Stimulated activated CD8-positive, alpha-beta memory T cell treated with anti-CD3 and anti-CD28 coated beads, Interleukin-7, amount 100 ng/mL, for 24 hours (primary cell): ENCODE data around the gene ABCD1.
A peak's percentile ranks its signal among the peaks of the same experiment; 100 is the strongest.
"Not testable (repeated sequence)": the region's sequence is repeated elsewhere in the genome, so short reads cannot be mapped to it uniquely, and the experiment has no call there.

Experiments
- DNase-seq: peaks from one replicate; pipeline ENCODE4 v3.0.0-alpha.2; 2020; ENCODE audit warnings: low read depth

ABCD1 gene

GRCh38 chrX:153724252-153725038 is at the start of gene ABCD1, which contains the start of gene BCAP31:
Gene ABCD1 (plus strand): TSS chrX:153724856. CDS start chrX:153725267, 411 bp downstream.
Gene BCAP31 (minus strand): TSS chrX:153724387. CDS start chrX:153723244, 1,143 bp downstream.
- peak; percentile 70 for DNase-seq

DNA sequence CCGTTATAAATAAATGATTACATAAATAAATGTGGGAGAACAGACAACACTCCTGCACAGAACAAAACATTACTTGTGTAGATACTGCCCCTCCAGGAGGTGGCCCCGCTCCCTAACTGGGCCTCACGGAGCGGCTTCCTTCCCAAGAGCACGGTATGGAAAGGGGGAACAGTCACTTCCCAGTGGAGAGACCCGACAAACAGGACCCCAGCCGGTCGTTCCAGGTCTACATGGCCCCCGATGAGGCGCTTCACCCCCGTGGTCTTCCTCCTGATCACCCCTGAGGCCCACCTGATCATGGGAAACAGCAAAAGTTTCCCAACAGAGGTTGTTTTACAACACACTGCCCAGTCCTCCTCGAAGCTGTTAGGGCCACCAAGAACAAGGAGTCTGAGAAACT is 43.5 kb upstream of the ABCD1 start:
- DNase-seq, result no peak

DNA sequence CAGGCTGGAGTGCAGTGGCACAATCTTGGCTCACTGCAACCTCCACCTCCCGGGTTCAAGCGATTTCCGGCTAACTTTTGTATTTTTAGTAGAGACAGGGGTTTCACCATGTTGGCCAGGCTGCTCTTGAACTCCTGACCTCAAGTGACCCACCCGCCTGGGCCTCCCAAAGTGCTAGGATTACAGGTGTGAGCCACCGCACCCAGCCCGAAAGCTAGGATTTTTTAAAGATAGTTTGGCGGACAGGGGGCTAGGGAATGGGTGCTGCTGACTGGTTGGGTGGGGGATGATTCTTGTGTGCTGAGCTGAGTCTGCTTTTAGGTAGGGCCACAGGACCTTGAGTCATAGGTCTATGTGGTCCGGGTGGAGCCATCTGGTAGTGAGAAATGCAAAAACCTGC is 41.2 kb upstream of the ABCD1 start:
- DNase-seq, result not testable (repeated sequence)

- no peak for DNase-seq
Observed at GRCh38 chrX:153684467-153685155, 40.0 kb upstream of the ABCD1 start.

GRCh38 chrX:153685156-153685536 is 39.5 kb upstream of the ABCD1 start:
- no peak for DNase-seq

- no peak for DNase-seq
Observed at GRCh38 chrX:153685751-153686696, 38.6 kb upstream of the ABCD1 start.

GRCh38 chrX:153686711-153687110 is 37.9 kb upstream of the ABCD1 start:
- DNase-seq, result no peak

GRCh38 chrX:153687121-153688039 is 37.3 kb upstream of the ABCD1 start, which contains the start of gene SLC6A8:
Gene SLC6A8 (plus strand): TSS chrX:153687926. CDS start chrX:153688575, 649 bp downstream.
- DNase-seq, result no peak

DNA sequence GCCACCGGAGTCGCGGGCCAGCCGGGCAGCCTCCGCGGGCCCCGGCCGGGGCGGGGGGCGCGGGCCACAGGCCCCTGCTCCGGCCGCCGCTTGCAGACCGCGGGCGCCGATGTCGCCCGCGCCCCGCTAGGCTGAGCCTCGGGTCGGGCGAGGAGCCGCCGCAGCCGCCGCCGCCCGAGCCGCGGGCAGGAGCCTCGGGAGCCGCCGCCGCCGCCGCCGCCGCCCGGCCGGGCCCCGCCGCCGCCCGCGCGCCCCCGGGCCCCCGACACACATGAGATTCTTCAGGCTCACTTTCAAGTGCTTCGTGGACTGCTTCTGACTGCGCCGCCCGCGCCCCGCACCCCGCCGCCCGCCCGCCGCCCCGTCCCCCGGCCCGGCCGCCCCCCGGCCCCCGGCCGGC is 36.6 kb upstream of the ABCD1 start:
- no peak for DNase-seq

DNA sequence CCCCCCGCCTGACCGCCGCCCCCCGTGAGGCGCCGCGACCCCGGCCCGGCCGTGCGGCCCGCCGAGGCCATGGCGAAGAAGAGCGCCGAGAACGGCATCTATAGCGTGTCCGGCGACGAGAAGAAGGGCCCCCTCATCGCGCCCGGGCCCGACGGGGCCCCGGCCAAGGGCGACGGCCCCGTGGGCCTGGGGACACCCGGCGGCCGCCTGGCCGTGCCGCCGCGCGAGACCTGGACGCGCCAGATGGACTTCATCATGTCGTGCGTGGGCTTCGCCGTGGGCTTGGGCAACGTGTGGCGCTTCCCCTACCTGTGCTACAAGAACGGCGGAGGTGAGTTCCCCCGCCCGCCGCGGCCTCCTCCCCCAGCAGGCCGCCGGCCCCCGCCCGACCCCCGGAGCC is 36.1 kb upstream of the ABCD1 start:
- no peak for DNase-seq

GRCh38 chrX:153688911-153689590 is 35.6 kb upstream of the ABCD1 start:
- no peak for DNase-seq

DNA sequence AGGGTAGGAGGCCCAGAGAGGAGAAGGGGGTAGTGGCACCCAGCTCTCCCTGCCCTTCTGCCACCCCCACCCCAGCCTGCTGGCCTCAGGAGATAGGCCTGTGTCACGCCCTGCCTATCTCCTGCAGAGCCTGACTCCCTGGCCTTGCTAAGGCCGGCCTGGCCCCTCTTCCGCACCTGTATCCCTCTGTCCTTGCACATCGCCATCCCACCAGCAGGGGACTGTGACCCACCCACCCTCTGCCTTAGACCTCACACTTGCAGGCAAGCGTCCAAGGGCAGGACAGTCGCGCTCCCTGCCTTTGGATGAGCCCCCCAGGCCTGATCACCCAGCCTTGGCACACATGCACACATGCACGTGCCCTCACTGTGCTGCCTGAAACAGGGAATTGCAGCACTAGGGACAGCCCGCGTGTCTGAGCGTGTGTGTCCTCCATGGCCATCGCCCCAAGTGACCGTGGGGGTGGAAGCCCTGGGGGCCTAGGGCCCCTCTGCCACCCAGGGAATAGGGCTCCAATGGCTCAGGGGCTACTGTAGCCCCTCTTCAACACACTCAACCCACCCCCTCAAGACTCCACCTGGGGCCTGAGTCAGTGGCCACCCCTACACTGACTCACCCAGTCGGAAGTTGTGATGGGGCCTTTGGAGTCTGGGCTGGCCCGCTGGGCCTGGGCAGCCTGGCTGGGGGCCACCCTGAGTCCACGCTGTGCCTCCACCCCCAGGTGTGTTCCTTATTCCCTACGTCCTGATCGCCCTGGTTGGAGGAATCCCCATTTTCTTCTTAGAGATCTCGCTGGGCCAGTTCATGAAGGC is 34.8 kb upstream of the ABCD1 start:
- no peak for DNase-seq

GRCh38 chrX:153690466-153690865 is 34.2 kb upstream of the ABCD1 start:
- no peak for DNase-seq

- DNase-seq, result not testable (repeated sequence)
Observed at GRCh38 chrX:153691032-153691827, 33.4 kb upstream of the ABCD1 start.

- DNase-seq, result no peak
Observed at GRCh38 chrX:153692003-153692402, 32.7 kb upstream of the ABCD1 start.

DNA sequence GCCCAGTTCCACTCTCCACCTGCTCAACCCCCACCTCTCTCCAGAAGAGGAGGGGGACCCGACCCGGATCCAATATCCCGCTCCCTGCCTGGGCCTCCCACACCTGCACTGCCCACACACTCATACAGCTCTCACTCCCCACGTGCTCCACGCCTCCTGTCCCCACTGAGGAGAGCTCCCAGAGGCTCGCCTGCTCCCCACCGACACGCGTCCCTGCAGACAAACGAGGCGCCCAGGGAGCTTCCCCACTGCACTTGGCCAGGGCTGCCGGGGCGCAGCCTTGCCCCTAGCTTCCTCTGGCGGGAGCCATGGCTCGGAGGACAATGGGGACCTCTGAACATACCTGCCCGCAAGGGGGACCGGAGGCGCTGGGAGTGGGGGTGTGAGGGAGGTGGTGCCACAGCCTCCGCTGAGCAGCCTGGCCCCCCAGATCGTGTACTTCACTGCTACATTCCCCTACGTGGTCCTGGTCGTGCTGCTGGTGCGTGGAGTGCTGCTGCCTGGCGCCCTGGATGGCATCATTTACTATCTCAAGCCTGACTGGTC is 32.0 kb upstream of the ABCD1 start:
- no peak for DNase-seq

- no peak for DNase-seq
Observed at GRCh38 chrX:153693216-153694086, 31.2 kb upstream of the ABCD1 start.
